LNCaP clone FGC (cell line): Measurements from ENCODE around the gene SFT2D3.

Experiments used
- DNase-seq: peaks from one replicate; pipeline ENCODE4 v3.0.0-alpha.2; 2011; ENCODE audit warnings: low read depth
- H3K4me3 ChIP-seq: 2 replicates; pipeline ENCODE4 v1.5.1; 2011; ENCODE audit warnings: mild to moderate bottlenecking, low read depth, low read length, control low read depth
- CTCF ChIP-seq: IDR thresholded peaks from 2 replicates; pipeline ENCODE4 v1.5.1; 2012; ENCODE audit warnings: mild to moderate bottlenecking; ENCODE audit not compliant: control insufficient read depth, insufficient read depth; ENCODE audit errors: extremely low read depth

Gene SFT2D3

GRCh38 chr2:127683056-127683455 lies 18.2 kb upstream of the SFT2D3 start:
- no peak for TF ChIP-seq CTCF
- H3K4me3 ChIP-seq, result no peak overlapping the region
- no peak for DNase-seq

- TF ChIP-seq CTCF, result no peak
- H3K4me3 ChIP-seq, result no peak overlapping the region
- DNase-seq, result no peak
Observed at GRCh38 chr2:127683757-127684156, 17.5 kb upstream of the SFT2D3 start.

- TF ChIP-seq CTCF, result no peak
- no peak for DNase-seq
- H3K4me3 ChIP-seq, result no peak overlapping the region
Observed at GRCh38 chr2:127685410-127686080, 15.8 kb upstream of the SFT2D3 start.

GRCh38 chr2:127688405-127688804 lies 12.9 kb upstream of the SFT2D3 start:
- DNase-seq, result no peak
- no peak overlapping the region for H3K4me3 ChIP-seq
- TF ChIP-seq CTCF, result no peak

- no peak overlapping the region for H3K4me3 ChIP-seq
- TF ChIP-seq CTCF, result no peak
- no peak for DNase-seq
Observed at GRCh38 chr2:127690696-127691095, 10.6 kb upstream of the SFT2D3 start.

GRCh38 chr2:127694986-127695385 lies 6.3 kb upstream of the SFT2D3 start:
- TF ChIP-seq CTCF, result no peak
- no peak overlapping the region for H3K4me3 ChIP-seq
- no peak for DNase-seq
